Neural cell (in vitro differentiated cells): ENCODE measurements around the gene NCKAP5L. TPM values are rescaled to one million over a fixed set of nuclear protein-coding genes. Genes with fewer than 3 reads are reported as not detected.

Experiments
- H2AFZ ChIP-seq: fragments of 200-600, 300-800 bp; sonication (generic), shearing (Covaris generic); 2 replicates; pipeline ENCODE4 v1.6.0; 2014; ENCODE audit warnings: low read depth, mild to moderate bottlenecking, antibody characterized with exemption, low read length, moderate library complexity
- H3F3A ChIP-seq: fragments of 200-600 bp; shearing (Covaris generic); 2 replicates; pipeline ENCODE4 v1.6.1; 2016; ENCODE audit warnings: mild to moderate bottlenecking, moderate library complexity, mixed read lengths, antibody characterized with exemption, low read length; ENCODE audit not compliant: insufficient read depth, poor library complexity, severe bottlenecking
- H3K27ac ChIP-seq: fragments of 200-600, 300-800 bp; sonication (generic), shearing (Covaris generic); 2 replicates; pipeline ENCODE4 v1.5.1; 2014; ENCODE audit warnings: mild to moderate bottlenecking, low read length, moderate library complexity
- H3K27me3 ChIP-seq: fragments of 300-800, 200-600 bp; sonication (generic), shearing (Covaris generic); 2 replicates; pipeline ENCODE4 v1.6.0; 2014; ENCODE audit warnings: mild to moderate bottlenecking, low read depth, low read length, moderate library complexity; ENCODE audit not compliant: insufficient read depth
- H3K36me3 ChIP-seq: fragments of 300-800, 200-600 bp; sonication (generic), shearing (Covaris generic); 2 replicates; pipeline ENCODE4 v1.5.1; 2014; ENCODE audit warnings: mild to moderate bottlenecking, antibody characterized with exemption, low read length, moderate library complexity; ENCODE audit not compliant: insufficient read depth
- H3K4me2 ChIP-seq: fragments of 300-800, 200-600 bp; sonication (generic), shearing (Covaris generic); 2 replicates; pipeline ENCODE4 v1.6.0; 2014; ENCODE audit warnings: mild to moderate bottlenecking, low read length
- H3K4me3 ChIP-seq: fragments of 300-800, 200-600 bp; sonication (generic), shearing (Covaris generic); 2 replicates; pipeline ENCODE4 v1.5.1; 2014; ENCODE audit warnings: mild to moderate bottlenecking, low read length, moderate library complexity
- H3K79me2 ChIP-seq: fragments of 200-600 bp; shearing (Covaris generic); replicated peaks from 2 replicates; pipeline ENCODE4 v1.6.0; 2014; ENCODE audit warnings: mild to moderate bottlenecking, low read length, moderate library complexity; ENCODE audit not compliant: insufficient read depth
- H3K9ac ChIP-seq: fragments of 300-800, 200-600 bp; sonication (generic), shearing (Covaris generic); 2 replicates; pipeline ENCODE4 v1.6.1; 2016; ENCODE audit warnings: mild to moderate bottlenecking, low read length, mixed read lengths
- H3K9me2 ChIP-seq: fragments of 200-600 bp; shearing (Covaris generic); 2 replicates; pipeline ENCODE4 v1.6.1; 2016; ENCODE audit warnings: mild to moderate bottlenecking, low read length, mixed read lengths; ENCODE audit not compliant: insufficient read depth
- H3K9me3 ChIP-seq: fragments of 200-600, 300-800 bp; sonication (generic), shearing (Covaris generic); 2 replicates; pipeline ENCODE4 v1.6.1; 2016; ENCODE audit warnings: mild to moderate bottlenecking, mixed run types, low read length, moderate library complexity, mixed read lengths
- H4K20me1 ChIP-seq: fragments of 200-600 bp; shearing (Covaris generic); 2 replicates; pipeline ENCODE4 v1.6.1; 2016; ENCODE audit warnings: mild to moderate bottlenecking, mixed run types; ENCODE audit not compliant: insufficient read depth
- EP300 ChIP-seq: fragments of 450-650 bp; conservative IDR thresholded peaks from 2 replicates; pipeline ENCODE4 v1.6.1; 2014; ENCODE audit warnings: antibody characterized with exemption, mild to moderate bottlenecking, moderate library complexity; ENCODE audit not compliant: poor library complexity, severe bottlenecking
- EZH2 ChIP-seq: fragments of 200-600, 300-800 bp; shearing (Covaris generic), sonication (generic); IDR thresholded peaks from 2 replicates; pipeline ENCODE4 v1.6.1; 2014; ENCODE audit warnings: antibody characterized with exemption, low read length, borderline replicate concordance, mild to moderate bottlenecking; ENCODE audit not compliant: insufficient read depth, poor library complexity, severe bottlenecking
- MXI1 ChIP-seq: fragments of 450-650 bp; conservative IDR thresholded peaks from 2 replicates; pipeline ENCODE4 v1.6.1; 2014; ENCODE audit warnings: antibody characterized with exemption, mild to moderate bottlenecking; ENCODE audit not compliant: poor library complexity, severe bottlenecking
- POLR2AphosphoS5 ChIP-seq: IDR thresholded peaks from 2 replicates; pipeline ENCODE4 v1.6.1; 2012
- RAD21 ChIP-seq: fragments of 450-650 bp; conservative IDR thresholded peaks from 2 replicates; pipeline ENCODE4 v1.6.1; 2014; ENCODE audit warnings: antibody characterized with exemption, mild to moderate bottlenecking, moderate library complexity
- REST ChIP-seq: IDR thresholded peaks from 2 replicates; pipeline ENCODE4 v1.6.1; 2012; ENCODE audit warnings: borderline replicate concordance
- SMC3 ChIP-seq: fragments of 450-650 bp; conservative IDR thresholded peaks from 2 replicates; pipeline ENCODE4 v1.6.1; 2014; ENCODE audit warnings: antibody characterized with exemption, mild to moderate bottlenecking, moderate library complexity; ENCODE audit not compliant: poor library complexity
- TAF1 ChIP-seq: IDR thresholded peaks from 2 replicates; pipeline ENCODE4 v1.6.1; 2012; ENCODE audit warnings: low read depth
- polyA plus RNA-seq: library from polyadenylated mRNA; depleted of rRNA; stranded (reverse); fragments of >200 nt; gene quantifications from 2 replicates; pipeline ENCODE4 v1.2.3, GENCODE V29; 2014
- TF ChIP-seq, protein P1 (sequence below): fragments of 450-650 bp; IDR thresholded peaks from 2 replicates; pipeline ENCODE4 v1.5.1; 2014; ENCODE audit warnings: antibody characterized with exemption, mild to moderate bottlenecking, moderate library complexity; ENCODE audit not compliant: poor library complexity, severe bottlenecking

NCKAP5L gene
- polyA plus RNA-seq, 1 donor from 2014 or later, result 6.2 TPM

- no peak overlapping the region for H3K9ac ChIP-seq
Observed at GRCh38 chr12:49876070-49876469, 47.9 kb upstream of the NCKAP5L start.

DNA sequence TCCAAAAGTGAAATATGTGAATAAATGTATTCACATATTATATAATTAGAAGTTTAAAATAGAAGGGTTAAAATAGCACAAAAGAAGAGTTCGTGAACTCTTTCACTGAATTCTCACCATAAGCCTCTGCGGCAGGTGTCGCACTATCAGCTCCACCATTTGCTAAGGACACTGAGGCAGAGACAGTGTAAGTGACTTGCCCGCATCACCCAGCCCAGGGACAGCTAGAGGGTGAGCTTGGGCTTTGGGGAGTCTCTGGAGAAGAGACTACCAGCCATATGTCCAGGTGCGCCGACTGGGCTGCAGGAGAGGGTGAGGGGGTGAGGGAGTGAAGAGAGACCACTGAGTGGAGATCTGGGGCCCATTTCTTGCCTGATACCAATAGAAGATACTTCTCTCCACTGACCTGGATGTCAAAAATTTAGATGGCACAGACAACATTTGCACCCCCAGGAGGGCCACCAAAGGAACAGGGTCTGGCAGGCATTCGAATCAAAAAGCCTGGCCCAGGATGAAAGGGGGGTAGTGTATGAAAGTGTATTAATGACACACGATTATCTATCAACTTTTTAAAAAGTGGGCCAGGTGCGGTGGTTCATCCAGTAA lies 47.0 kb upstream of the NCKAP5L start:
- no peaks in the 10 kb centered on the region for H3K36me3 ChIP-seq
- H3K27ac ChIP-seq, result no peak overlapping the region
- H3F3A ChIP-seq, result no peaks in the 10 kb centered on the region
- no peaks in the 10 kb centered on the region for H3K27me3 ChIP-seq
- H4K20me1 ChIP-seq, result no peaks in the 10 kb centered on the region
- no peaks in the 10 kb centered on the region for H3K79me2 ChIP-seq
- TF ChIP-seq POLR2AphosphoS5, result no peak
- H3K4me2 ChIP-seq, result no peak overlapping the region
- H3K9me2 ChIP-seq, result no peaks in the 10 kb centered on the region
- H3K9me3 ChIP-seq, result no peaks in the 10 kb centered on the region
- H3K9ac ChIP-seq, result no peak overlapping the region
- H3K4me3 ChIP-seq, result no peak overlapping the region
- no peak overlapping the region for H2AFZ ChIP-seq

More at GRCh38 chr12:49876070-49876469, 47.9 kb upstream of the NCKAP5L start:
- no peaks in the 10 kb centered on the region for H3K36me3 ChIP-seq
- H4K20me1 ChIP-seq, result no peaks in the 10 kb centered on the region
- no peak overlapping the region for H3K4me2 ChIP-seq
- TF ChIP-seq, protein P1, sequence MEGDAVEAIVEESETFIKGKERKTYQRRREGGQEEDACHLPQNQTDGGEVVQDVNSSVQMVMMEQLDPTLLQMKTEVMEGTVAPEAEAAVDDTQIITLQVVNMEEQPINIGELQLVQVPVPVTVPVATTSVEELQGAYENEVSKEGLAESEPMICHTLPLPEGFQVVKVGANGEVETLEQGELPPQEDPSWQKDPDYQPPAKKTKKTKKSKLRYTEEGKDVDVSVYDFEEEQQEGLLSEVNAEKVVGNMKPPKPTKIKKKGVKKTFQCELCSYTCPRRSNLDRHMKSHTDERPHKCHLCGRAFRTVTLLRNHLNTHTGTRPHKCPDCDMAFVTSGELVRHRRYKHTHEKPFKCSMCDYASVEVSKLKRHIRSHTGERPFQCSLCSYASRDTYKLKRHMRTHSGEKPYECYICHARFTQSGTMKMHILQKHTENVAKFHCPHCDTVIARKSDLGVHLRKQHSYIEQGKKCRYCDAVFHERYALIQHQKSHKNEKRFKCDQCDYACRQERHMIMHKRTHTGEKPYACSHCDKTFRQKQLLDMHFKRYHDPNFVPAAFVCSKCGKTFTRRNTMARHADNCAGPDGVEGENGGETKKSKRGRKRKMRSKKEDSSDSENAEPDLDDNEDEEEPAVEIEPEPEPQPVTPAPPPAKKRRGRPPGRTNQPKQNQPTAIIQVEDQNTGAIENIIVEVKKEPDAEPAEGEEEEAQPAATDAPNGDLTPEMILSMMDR, result no peak
- no peak for TF ChIP-seq POLR2AphosphoS5
- no peaks in the 10 kb centered on the region for H3K9me2 ChIP-seq
- H3K9me3 ChIP-seq, result no peaks in the 10 kb centered on the region
- H3K27ac ChIP-seq, result no peak overlapping the region
- H2AFZ ChIP-seq, result no peak overlapping the region
- H3K79me2 ChIP-seq, result no peaks in the 10 kb centered on the region
- no peaks in the 10 kb centered on the region for H3K27me3 ChIP-seq
- H3K4me3 ChIP-seq, result no peak overlapping the region
- H3F3A ChIP-seq, result no peaks in the 10 kb centered on the region

DNA sequence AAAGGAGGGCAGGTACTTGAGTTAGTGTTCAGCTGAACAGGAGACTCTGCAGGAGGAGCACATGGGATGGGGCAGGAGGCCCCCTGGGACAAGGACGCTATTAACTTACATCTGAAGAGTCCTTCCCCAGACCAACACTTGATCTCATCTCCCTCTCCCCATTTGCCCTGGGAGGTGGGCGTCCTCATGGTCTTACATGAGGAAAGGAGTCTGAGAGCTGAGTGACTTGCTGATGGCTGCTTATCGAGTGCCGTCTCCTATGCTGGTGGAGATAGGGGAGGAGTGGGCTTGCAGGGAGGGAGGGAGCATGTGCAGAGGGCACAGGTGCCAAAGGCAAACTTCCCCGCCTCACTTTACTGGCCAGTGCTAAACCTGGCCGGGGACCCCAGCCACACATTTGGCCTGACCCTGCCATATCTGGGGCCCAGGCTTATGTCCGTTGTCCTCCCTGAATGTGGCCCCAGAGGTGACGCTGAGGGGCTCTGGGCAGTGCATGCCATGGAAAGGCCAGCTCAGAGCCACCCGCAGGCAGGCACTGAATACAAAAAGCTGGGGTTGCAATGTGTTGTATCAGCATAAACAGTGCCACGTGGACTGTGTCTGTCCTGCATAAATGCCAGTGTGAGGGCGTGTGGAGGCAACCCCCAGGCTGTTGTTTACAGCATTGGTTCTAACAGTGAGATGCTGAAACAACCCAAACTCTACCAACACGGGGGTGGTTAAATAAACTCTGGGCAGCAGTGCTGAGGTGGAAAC lies 46.1 kb upstream of the NCKAP5L start:
- Histone ChIP-seq H3K36me3 (no peaks in the 10 kb centered on the region), H3K4me2 (no peak overlapping the region), H3K9me2 (no peaks in the 10 kb centered on the region), H3K4me3 (no peak overlapping the region), H3K9ac (no peak overlapping the region), H3K79me2 (no peaks in the 10 kb centered on the region), H3K27ac (no peak overlapping the region), H3F3A (no peaks in the 10 kb centered on the region), H4K20me1 (no peaks in the 10 kb centered on the region), H3K27me3 (no peaks in the 10 kb centered on the region), H2AFZ (no peak overlapping the region), H3K9me3 (no peaks in the 10 kb centered on the region)
- TF ChIP-seq EP300 (no peak), MXI1 (no peak), EZH2 (no peak), RAD21 (no peak), TAF1 (no peak), SMC3 (no peak), POLR2AphosphoS5 (no peak), REST (no peak)
- TF ChIP-seq, protein P1, result no peak
